ENCODE data around the gene PBX2. TPM values are rescaled to one million over a fixed set of nuclear protein-coding genes. Genes with fewer than 3 reads are reported as not detected.
A peak's percentile ranks its signal among the peaks of the same experiment; 100 is the strongest.
"Not testable (repeated sequence)": the region's sequence is repeated elsewhere in the genome, so short reads cannot be mapped to it uniquely, and the experiment has no call there.

PBX2 gene
- total RNA-seq, 1 donor: 35.4 TPM

DNA sequence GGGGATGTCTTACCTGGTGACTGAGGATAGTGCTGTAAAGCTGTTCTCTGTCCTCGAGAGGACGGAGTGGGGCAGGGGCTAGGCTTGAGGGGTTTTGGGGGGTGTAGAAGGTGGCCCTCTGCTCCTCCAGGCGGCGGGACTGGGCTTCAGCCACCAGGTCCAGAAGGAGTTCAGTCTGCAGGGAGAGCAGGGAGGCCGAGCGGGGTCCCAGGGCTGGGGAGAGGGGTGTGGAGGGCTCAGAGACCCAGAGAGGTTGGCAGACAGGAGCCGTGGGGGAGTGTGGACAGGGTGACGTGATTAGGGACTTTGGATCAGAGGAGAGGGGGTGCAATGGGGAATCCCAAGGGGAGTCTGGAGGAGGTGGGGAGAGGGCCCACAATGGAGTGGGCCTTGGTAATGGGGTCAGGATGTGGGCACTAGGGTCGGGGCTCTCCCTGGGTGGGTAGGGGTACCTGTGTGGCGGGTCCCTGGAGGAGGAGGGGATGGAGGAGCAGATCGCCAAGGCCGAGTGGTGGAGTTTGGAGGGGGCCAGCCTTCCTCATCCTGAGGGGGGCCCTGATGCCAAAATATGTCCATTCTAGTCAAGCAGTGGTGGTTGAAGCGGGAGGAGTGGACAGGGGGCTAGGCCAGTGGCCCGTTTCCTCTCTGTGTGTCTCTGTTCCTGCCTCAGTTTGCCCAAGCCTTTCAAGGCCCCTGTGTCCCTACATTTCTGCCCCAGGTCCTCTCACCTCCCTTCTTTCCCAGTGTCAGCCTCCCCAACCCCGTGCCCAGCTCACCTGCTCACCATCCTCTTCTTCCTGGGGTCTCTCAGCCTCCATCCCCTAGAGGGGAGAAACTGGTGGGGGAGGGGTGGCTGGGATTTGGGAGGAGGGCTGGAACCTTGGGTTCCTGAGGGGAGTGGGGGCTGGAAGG lies 1.9 kb upstream of the PBX2 start:
- no peak for DNase-seq (ENCODE audit: low read depth)
- TF ChIP-seq, protein P1, sequence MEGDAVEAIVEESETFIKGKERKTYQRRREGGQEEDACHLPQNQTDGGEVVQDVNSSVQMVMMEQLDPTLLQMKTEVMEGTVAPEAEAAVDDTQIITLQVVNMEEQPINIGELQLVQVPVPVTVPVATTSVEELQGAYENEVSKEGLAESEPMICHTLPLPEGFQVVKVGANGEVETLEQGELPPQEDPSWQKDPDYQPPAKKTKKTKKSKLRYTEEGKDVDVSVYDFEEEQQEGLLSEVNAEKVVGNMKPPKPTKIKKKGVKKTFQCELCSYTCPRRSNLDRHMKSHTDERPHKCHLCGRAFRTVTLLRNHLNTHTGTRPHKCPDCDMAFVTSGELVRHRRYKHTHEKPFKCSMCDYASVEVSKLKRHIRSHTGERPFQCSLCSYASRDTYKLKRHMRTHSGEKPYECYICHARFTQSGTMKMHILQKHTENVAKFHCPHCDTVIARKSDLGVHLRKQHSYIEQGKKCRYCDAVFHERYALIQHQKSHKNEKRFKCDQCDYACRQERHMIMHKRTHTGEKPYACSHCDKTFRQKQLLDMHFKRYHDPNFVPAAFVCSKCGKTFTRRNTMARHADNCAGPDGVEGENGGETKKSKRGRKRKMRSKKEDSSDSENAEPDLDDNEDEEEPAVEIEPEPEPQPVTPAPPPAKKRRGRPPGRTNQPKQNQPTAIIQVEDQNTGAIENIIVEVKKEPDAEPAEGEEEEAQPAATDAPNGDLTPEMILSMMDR (IDR thresholded peaks at IDR 0.05; ENCODE audit: insufficient read depth, low read depth, low read length): no peak
- peak overlapping the region; percentile 48 for H3K4me3 ChIP-seq (ENCODE audit: low read depth, low read length)

DNA sequence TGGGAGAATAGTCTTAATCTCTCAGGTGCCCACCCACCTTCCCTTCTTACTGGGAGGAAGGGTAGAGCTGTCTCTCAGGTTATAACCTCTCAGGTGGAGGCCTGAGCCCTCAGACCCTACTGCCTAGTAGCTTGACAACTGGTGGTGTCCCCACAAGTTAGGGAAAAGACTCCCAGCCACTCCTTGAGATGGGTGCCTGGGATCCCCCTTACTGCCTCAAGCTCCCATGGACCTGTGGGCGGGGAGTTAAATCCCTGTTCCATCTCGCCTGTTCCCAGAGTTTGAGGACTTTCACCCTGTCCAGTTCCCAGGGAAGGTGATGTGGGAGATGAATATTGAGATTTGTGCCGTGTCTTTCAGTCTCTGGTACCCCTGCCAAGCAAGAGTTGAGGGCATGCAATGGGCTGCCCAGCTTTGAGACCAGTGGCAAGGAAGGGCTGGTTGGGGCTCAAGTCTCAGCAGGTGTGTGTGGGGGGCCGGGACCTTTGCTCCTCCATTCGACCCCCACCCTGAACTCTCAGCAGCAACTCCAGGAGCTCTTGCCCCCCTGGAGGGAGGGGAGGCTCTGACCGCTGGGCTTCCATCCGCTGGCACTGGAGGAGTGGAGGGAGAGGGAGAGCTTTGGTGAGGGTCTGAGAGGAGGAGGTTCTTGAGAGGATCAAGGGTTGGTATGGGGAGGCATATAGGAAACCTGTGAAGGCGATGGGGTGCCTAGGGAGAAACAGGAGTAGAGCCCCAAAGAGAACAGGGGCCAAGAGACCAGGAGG lies 1.1 kb upstream of the PBX2 start:
- H3K4me3 ChIP-seq (ENCODE audit: low read depth, low read length): peak overlapping the region; percentile 85
- no peak for DNase-seq (ENCODE audit: low read depth)
- TF ChIP-seq, protein P1 (IDR thresholded peaks at IDR 0.05; ENCODE audit: insufficient read depth, low read depth, low read length): no peak

DNA sequence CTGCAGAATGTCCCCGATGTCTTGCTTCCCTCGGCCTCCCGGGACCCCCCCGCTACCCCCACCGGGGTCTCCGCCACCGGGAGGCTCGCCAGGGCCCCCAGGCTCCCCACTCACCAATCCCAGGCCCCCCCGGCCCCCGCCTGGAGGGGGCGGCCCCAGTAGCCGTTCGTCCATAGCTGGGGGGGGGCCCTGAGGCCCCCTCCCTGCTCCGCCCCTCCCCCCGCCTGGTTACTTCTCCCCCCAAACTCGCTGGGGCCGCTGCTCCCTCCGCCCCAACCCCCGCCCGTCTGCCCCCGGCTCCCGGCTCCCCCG lies 304 bp downstream of the PBX2 start:
- TF ChIP-seq, protein P1 (IDR thresholded peaks at IDR 0.05; ENCODE audit: insufficient read depth, low read depth, low read length): no peak
- no peak for DNase-seq (ENCODE audit: low read depth)

DNA sequence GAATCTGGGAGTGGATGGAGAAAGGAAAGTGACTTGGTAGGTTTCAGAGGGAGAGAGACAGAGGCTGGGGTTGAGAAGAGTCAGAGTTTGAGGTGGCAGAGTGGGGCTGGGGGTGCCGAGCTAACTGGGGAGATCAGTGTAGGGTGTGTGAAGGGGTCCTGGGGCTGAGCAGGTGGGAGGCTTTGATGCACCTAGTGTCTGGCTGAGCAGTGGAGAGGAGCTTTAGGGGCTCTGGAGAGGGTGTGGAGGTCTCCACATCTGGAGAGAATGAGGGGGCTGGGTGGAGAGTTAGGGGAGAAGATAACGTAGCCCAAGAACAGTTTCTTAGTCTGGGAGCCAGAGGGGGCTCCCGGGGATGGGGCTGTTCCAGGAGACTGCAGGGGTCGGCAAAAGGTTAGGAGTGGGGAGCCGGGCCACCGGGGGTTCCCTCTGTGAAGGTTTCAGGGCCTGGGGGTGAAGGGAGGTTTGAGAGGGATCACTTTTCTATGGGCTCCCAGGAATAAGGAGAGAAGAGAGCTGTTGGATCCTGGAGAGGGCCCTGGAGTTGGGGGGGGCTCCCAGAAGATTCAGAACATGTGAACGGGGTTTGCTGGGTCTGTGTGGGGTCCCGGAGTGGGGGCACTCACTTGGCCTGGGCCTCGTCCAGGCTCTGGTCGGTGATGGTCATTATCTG lies 797 bp downstream of the PBX2 start:
- TF ChIP-seq, protein P1 (IDR thresholded peaks at IDR 0.05; ENCODE audit: insufficient read depth, low read depth, low read length): no peak
- peak overlapping the region; percentile 85 for H3K4me3 ChIP-seq (ENCODE audit: low read depth, low read length)
- no peak for DNase-seq (ENCODE audit: low read depth)

More for the DNA sequence above, 304 bp downstream of the PBX2 start:
- H3K4me3 ChIP-seq (ENCODE audit: low read depth, low read length): peak overlapping the region; percentile 85

DNA sequence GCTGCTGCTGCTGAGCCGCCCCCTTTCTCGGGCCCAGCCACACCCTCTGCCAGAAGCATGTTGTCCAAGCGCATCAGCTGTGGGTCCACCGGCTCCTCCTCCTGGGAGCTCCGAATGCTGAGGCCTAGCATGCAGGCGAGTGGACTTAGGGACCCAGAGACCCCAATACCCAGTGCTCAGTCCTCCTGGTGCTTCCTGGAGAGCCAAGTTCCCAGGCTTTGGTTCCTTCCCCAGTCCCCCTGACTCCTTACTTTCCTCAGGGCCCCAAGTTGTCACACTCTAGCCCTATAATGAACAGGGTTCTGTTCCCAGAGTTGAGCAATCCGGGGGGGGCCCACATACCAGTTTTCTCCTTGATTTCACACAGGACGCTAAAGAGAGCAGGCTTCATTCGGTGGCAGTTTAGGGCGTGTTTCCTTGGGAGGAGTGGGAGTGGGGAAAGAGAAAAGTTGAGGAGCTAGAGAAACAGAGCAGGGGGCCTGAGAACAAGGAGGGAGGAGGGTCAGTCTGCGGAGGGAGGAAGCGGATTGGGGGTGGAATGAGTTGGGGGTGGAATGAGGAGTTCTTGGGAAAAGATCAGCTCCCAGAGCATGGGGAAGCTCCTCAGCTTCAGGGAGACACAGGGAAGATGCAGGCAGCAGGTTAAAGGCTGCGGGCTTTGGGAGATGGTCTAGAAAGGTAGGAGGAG lies 1.5 kb downstream of the PBX2 start:
- DNase-seq (ENCODE audit: low read depth): peak; percentile 68
- peak overlapping the region; percentile 85 for H3K4me3 ChIP-seq (ENCODE audit: low read depth, low read length)
- TF ChIP-seq, protein P1 (IDR thresholded peaks at IDR 0.05; ENCODE audit: insufficient read depth, low read depth, low read length): no peak

DNA sequence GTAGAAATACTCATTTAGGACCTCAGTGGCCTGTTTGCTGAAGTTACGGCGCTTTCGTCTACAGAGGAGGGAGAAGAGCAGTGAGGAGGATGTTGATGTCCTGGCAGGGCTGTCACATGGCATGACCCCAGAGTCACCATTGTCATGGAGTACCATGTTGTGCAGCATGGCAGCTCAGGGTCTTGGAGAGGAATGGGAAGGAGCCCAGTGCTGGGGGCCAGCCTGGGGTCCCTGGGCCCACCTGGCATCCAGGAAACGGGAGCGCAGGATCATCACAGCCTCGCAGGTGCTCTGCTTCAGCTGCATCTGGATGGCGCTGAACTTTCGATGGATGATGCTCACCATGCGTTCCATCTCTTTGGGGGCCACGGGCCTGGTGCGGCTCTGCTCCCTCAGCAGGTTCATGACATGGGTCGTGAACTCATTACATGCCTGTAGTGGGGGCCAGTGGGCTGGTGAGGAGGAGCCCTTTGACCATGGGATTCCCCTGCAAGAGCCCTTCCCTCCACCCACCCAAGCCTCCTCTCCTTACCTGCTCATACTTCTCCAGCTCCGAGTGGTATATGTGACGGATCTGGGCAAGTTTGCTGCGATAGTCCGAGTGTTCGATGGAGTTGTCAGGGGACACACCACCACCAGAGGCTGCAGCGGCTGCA lies 2.1 kb downstream of the PBX2 start:
- peak overlapping the region; percentile 85 for H3K4me3 ChIP-seq (ENCODE audit: low read depth, low read length)
- not testable (repeated sequence) for DNase-seq (ENCODE audit: low read depth)
